ENCODE measurements around the gene LPCAT4.

DNA sequence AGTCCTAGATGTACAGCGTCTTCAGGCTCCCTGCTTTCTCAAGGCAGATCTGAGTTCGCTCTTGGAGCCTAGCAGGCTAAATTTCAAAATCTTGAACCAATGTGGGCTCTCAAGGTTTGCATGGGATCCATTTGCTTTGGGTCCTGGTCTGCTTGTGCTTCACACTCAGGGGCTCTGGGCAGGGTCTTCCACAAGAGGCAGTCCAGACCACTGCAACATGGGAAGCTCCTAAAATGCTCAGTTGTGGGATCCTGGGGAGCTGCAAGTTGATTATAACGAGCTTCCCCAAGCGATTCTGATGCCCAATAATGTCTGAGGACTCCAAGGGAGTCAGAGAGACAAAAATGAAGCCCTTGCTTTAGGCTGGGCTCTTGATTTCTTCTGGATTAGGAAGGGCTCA, 17.2 kb downstream of the LPCAT4 start:
- no peak for TF ChIP-seq EZH2 (IDR thresholded peaks at IDR 0.05)
- no peak for TF ChIP-seq POLR2AphosphoS5 (IDR thresholded peaks at IDR 0.05; ENCODE audit: borderline replicate concordance, low read depth, low read length)
- TF ChIP-seq FOXP2 (optimal IDR thresholded peaks at IDR 0.05; ENCODE audit: control extremely low read depth, extremely low read length, insufficient read depth) = no peak
